H1 (cell line): ENCODE results near the gene GAS7. TPM values are rescaled to one million over a fixed set of nuclear protein-coding genes. Genes with fewer than 3 reads are reported as not detected.

Experiments used
- CTCF ChIA-PET: fragments of 300-600 bp; sonication (Branson Sonifier 250); formaldehyde crosslinking; loops from one replicate; lab custom pipeline; 2021; ENCODE audit not compliant: partially characterized antibody; lab: Charles Lee
- POLR2A ChIA-PET: fragments of 300-600 bp; sonication (Branson Sonifier 250); formaldehyde crosslinking; loops from one replicate; lab custom pipeline; 2021; ENCODE audit warnings: inconsistent platforms; ENCODE audit not compliant: partially characterized antibody; lab: Charles Lee
- DNase-seq, 2 experiments: peaks; one replicate each; pipeline versions ENCODE4 v3.0.0 to v3.0.0-alpha.2; 2010 to 2022; ENCODE audit warnings: low spot score in 2 of 2, low read depth in 1 of 2, mixed read lengths in 1 of 2
- FAIRE-seq: peaks from 2 replicates; lab custom pipeline; 2011; peaks lifted over from hg19 to GRCh38; lab: Jason Lieb, UNC
- H2AFZ ChIP-seq: 2 replicates; pipeline ENCODE4 v1.8.1; 2012; ENCODE audit warnings: low read length, inconsistent platforms
- H2AK5ac ChIP-seq: 2 replicates; pipeline ENCODE4 v1.6.1; 2013; ENCODE audit warnings: low read depth, low read length
- H2BK120ac ChIP-seq: replicated peaks from 2 replicates; pipeline ENCODE3; 2013; ENCODE audit warnings: low read depth, low read length, inconsistent platforms
- H2BK12ac ChIP-seq: 2 replicates; pipeline ENCODE4 v1.6.1; 2013; ENCODE audit warnings: low read depth, low read length
- H2BK15ac ChIP-seq: 2 replicates; pipeline ENCODE4 v1.6.1; 2013; ENCODE audit warnings: low read length
- H2BK20ac ChIP-seq: 2 replicates; pipeline ENCODE4 v1.6.1; 2013; ENCODE audit warnings: low read length
- H2BK5ac ChIP-seq: 2 replicates; pipeline ENCODE4 v1.6.1; 2013; ENCODE audit warnings: low read depth, low read length
- H3K14ac ChIP-seq: 2 replicates; pipeline ENCODE4 v1.6.1; 2013; ENCODE audit warnings: inconsistent platforms; ENCODE audit not compliant: insufficient read length
- H3K18ac ChIP-seq: 2 replicates; pipeline ENCODE4 v1.6.1; 2013; ENCODE audit warnings: low read length; ENCODE audit errors: extremely low read depth
- H3K23ac ChIP-seq: 2 replicates; pipeline ENCODE4 v1.6.1; 2013; ENCODE audit warnings: inconsistent platforms; ENCODE audit not compliant: insufficient read length
- H3K23me2 ChIP-seq: 2 replicates; pipeline ENCODE4 v1.6.1; 2013; ENCODE audit warnings: low read depth, low read length
- H3K27ac ChIP-seq: 2 replicates; pipeline ENCODE4 v1.6.1; 2011; ENCODE audit warnings: low read depth, low read length, inconsistent platforms
- H3K27me3 ChIP-seq, 4 experiments: replicated peaks in 1 of 4; 1 replicate in 1 of 4; 2 replicates in 3 of 4; pipeline versions ENCODE4 v1.6.1 to v1.8.1; 2011 to 2013; ENCODE audit warnings: low read length in 3 of 4, mild to moderate bottlenecking in 3 of 4, inconsistent platforms in 2 of 4, mixed read lengths in 2 of 4, moderate library complexity in 1 of 4; ENCODE audit not compliant: control insufficient read depth in 3 of 4, insufficient read depth in 3 of 4; ENCODE audit errors: extremely low read depth in 1 of 4
- H3K36me3 ChIP-seq, 4 experiments: 2 replicates each; pipeline versions ENCODE4 v1.6.1 to v1.8.1; 2011 to 2013; ENCODE audit warnings: mild to moderate bottlenecking in 4 of 4, low read length in 3 of 4, moderate library complexity in 2 of 4, control low read depth in 1 of 4, inconsistent platforms in 1 of 4; ENCODE audit not compliant: insufficient read depth in 4 of 4, control insufficient read depth in 2 of 4
- H3K4ac ChIP-seq: replicated peaks from 2 replicates; pipeline ENCODE3; 2013; ENCODE audit warnings: low read length, low read depth, mixed read lengths, inconsistent platforms; ENCODE audit not compliant: insufficient read length
- H3K4me1 ChIP-seq, 4 experiments: replicated peaks in 1 of 4; 1 replicate in 1 of 4; 2 replicates in 3 of 4; pipeline versions ENCODE4 v1.6.1 to v1.8.1; 2011 to 2013; ENCODE audit warnings: low read length in 3 of 4, inconsistent platforms in 2 of 4, mixed read lengths in 1 of 4; ENCODE audit not compliant: insufficient read depth in 4 of 4, control insufficient read depth in 3 of 4
- H3K4me2 ChIP-seq, 2 experiments: 2 replicates each; pipeline versions ENCODE4 v1.6.1 to v1.8.1; 2011 to 2013; ENCODE audit warnings: low read depth in 2 of 2, low read length in 2 of 2, control low read depth in 1 of 2, inconsistent platforms in 1 of 2, mild to moderate bottlenecking in 1 of 2; ENCODE audit not compliant: insufficient read depth in 1 of 2
- H3K4me3 ChIP-seq, 4 experiments: fragments of 200-600, 300-600 bp in 1 of 4; sonication (generic), shearing (Covaris generic), sonication (Bioruptor Twin) in 1 of 4; 2 replicates each; pipeline versions ENCODE4 v1.5.1 to v1.8.1; 2011 to 2016; ENCODE audit warnings: low read length in 4 of 4, low read depth in 3 of 4, control low read depth in 2 of 4, inconsistent platforms in 2 of 4, mild to moderate bottlenecking in 2 of 4, mixed read lengths in 1 of 4, moderate library complexity in 1 of 4; ENCODE audit not compliant: insufficient read depth in 2 of 4; ENCODE audit errors: extremely low read depth in 1 of 4
- H3K56ac ChIP-seq: replicated peaks from 2 replicates; pipeline ENCODE3; 2013; ENCODE audit warnings: low read depth, mild to moderate bottlenecking, mixed read lengths, low read length, inconsistent platforms; ENCODE audit not compliant: insufficient read length
- H3K79me1 ChIP-seq: 2 replicates; pipeline ENCODE4 v1.6.1; 2013; ENCODE audit warnings: low read depth, low read length, control low read depth
- H3K79me2 ChIP-seq, 2 experiments: 2 replicates each; pipeline versions ENCODE4 v1.6.1 to v1.8.1; 2012 to 2013; ENCODE audit warnings: low read length in 2 of 2, mild to moderate bottlenecking in 2 of 2, inconsistent platforms in 1 of 2; ENCODE audit not compliant: insufficient read depth in 2 of 2, control insufficient read depth in 1 of 2
- H3K9ac ChIP-seq, 4 experiments: replicated peaks in 1 of 4; 1 replicate in 1 of 4; 2 replicates in 3 of 4; pipeline versions ENCODE4 v1.6.1 to v1.8.1; 2011 to 2013; ENCODE audit warnings: low read depth in 3 of 4, low read length in 3 of 4, control low read depth in 2 of 4, mild to moderate bottlenecking in 2 of 4, moderate library complexity in 2 of 4, inconsistent platforms in 1 of 4; ENCODE audit errors: extremely low read depth in 1 of 4
- H3K9me3 ChIP-seq, 2 experiments: 2 replicates each; pipeline versions ENCODE4 v1.6.1 to v1.8.1; 2012 to 2013; ENCODE audit warnings: mild to moderate bottlenecking in 2 of 2, moderate library complexity in 2 of 2, control low read depth in 1 of 2, inconsistent platforms in 1 of 2, low read depth in 1 of 2, low read length in 1 of 2, mixed read lengths in 1 of 2; ENCODE audit not compliant: insufficient read depth in 2 of 2
- H4K20me1 ChIP-seq, 2 experiments: replicated peaks in 1 of 2; 2 replicates each; pipeline versions ENCODE3 to v1.8.1; 2011 to 2013; ENCODE audit warnings: inconsistent platforms in 2 of 2, low read length in 2 of 2, mild to moderate bottlenecking in 1 of 2; ENCODE audit not compliant: insufficient read depth in 2 of 2, control insufficient read depth in 1 of 2
- H4K5ac ChIP-seq: 2 replicates; pipeline ENCODE4 v1.6.1; 2013; ENCODE audit warnings: low read length, low read depth, mixed read lengths, inconsistent platforms; ENCODE audit not compliant: insufficient read length
- H4K8ac ChIP-seq: 2 replicates; pipeline ENCODE4 v1.8.0; 2013; ENCODE audit warnings: mild to moderate bottlenecking, moderate library complexity, low read length, inconsistent platforms; ENCODE audit not compliant: insufficient read depth; ENCODE audit errors: extremely low read depth
- H4K91ac ChIP-seq: replicated peaks from 2 replicates; pipeline ENCODE3; 2013; ENCODE audit warnings: low read length, mixed read lengths, inconsistent platforms; ENCODE audit not compliant: insufficient read length
- ASH2L ChIP-seq: fragments of 200-600, 300-600 bp; sonication (generic); IDR thresholded peaks from one replicate; pipeline ENCODE4 v1.7.1; 2017; ENCODE audit warnings: low read length
- CEBPB ChIP-seq: IDR thresholded peaks from 2 replicates; pipeline ENCODE4 v1.6.1; 2012; ENCODE audit warnings: low read depth, low read length
- FOSL1 ChIP-seq: IDR thresholded peaks from 2 replicates; pipeline ENCODE4 v1.6.1; 2011; ENCODE audit warnings: mild to moderate bottlenecking, low read depth, low read length, moderate library complexity; ENCODE audit not compliant: insufficient read depth
- HDAC6 ChIP-seq: IDR thresholded peaks from one replicate; pipeline ENCODE4 v1.7.1; 2012; ENCODE audit warnings: low read depth, mild to moderate bottlenecking, inconsistent platforms, low read length, moderate library complexity
- JUND ChIP-seq: IDR thresholded peaks from 2 replicates; pipeline ENCODE4 v1.6.1; 2011; ENCODE audit warnings: mild to moderate bottlenecking, improper control_type of control experiment, low read length
- NANOG ChIP-seq: IDR thresholded peaks from 2 replicates; pipeline ENCODE4 v1.6.1; 2011; ENCODE audit warnings: low read length, low read depth, mild to moderate bottlenecking, inconsistent platforms; ENCODE audit not compliant: insufficient read depth, poor library complexity, severe bottlenecking
- PHF8 ChIP-seq: fragments of 200-600 bp; sonication (generic); conservative IDR thresholded peaks from 2 replicates; pipeline ENCODE4 v1.7.1; 2012; ENCODE audit warnings: low read depth, mild to moderate bottlenecking, inconsistent platforms, low read length, moderate library complexity
- POLR2A ChIP-seq, 2 experiments: IDR thresholded peaks; 1 replicate in 1 of 2; 2 replicates in 1 of 2; pipeline ENCODE4 v1.6.1; 2011; ENCODE audit warnings: low read depth in 2 of 2, low read length in 2 of 2, mild to moderate bottlenecking in 2 of 2; ENCODE audit errors: control extremely low read depth in 1 of 2
- RNF2 ChIP-seq: fragments of 200-900, 300-1000 bp; sonication (generic); IDR thresholded peaks from 2 replicates; pipeline ENCODE4 v1.7.1; 2016; ENCODE audit warnings: borderline replicate concordance, low read depth, mild to moderate bottlenecking, antibody characterized with exemption, low read length; ENCODE audit not compliant: poor library complexity, severe bottlenecking; ENCODE audit errors: missing control alignments
- RXRA ChIP-seq: IDR thresholded peaks from 2 replicates; pipeline ENCODE4 v1.6.1; 2011; ENCODE audit warnings: low read depth, mild to moderate bottlenecking, low read length, moderate library complexity; ENCODE audit not compliant: insufficient read depth
- SP4 ChIP-seq: IDR thresholded peaks from 2 replicates; pipeline ENCODE4 v1.6.1; 2012; ENCODE audit warnings: low read length, inconsistent platforms
- whole genome bisulfite sequencing, 2 experiments: shearing (Covaris generic) in 1 of 2; methylation state at CpG; one replicate each; pipeline versions ENCODE4 v1.1.6 to v1.1.7; 2013 to 2015; ENCODE audit warnings: low lambda C conversion rate in 2 of 2, mixed read lengths in 2 of 2, inconsistent platforms in 1 of 2, low coverage in 1 of 2, missing lambda C conversion rate in 1 of 2; ENCODE audit not compliant: insufficient replicate concordance in 2 of 2, insufficient coverage in 1 of 2, insufficient read length in 1 of 2; ENCODE audit errors: extremely low coverage in 1 of 2, missing lambda C conversion rate in 1 of 2; 5-methylcytosine and 5-hydroxymethylcytosine counted together
- polyA plus RNA-seq, 7 experiments: library from polyadenylated mRNA; depleted of rRNA in 3 of 7; stranded (reverse) in 5 of 7; unstranded in 2 of 7; fragments of >200 nt in 5 of 7; fragments of 200-250 nt in 2 of 7; gene quantifications; 1 replicate in 5 of 7; 2 replicates in 1 of 7; 4 replicates in 1 of 7; pipeline versions ENCODE4 v1.2.1 to v1.2.3, GENCODE V29; 2011 to 2013; ENCODE audit warnings: missing spikeins in 2 of 7, mixed read lengths in 2 of 7
- total RNA-seq: library from RNA; stranded (reverse); fragmentation: NEBNext Ultra II Directional; extraction: Animal tissue kit (Norgen Biotek cat#: 25700); gene quantifications from 2 replicates; pipeline ENCODE4 v1.2.1, GENCODE V29; 2021
- TF ChIP-seq, protein P1 (sequence below): IDR thresholded peaks from 2 replicates; pipeline ENCODE4 v1.6.1; 2011; ENCODE audit warnings: low read depth, mild to moderate bottlenecking, low read length; ENCODE audit not compliant: insufficient read depth

Gene GAS7
- total and polyA plus RNA-seq, 2 of the 8 experiments (the other 6 are each of a cell fraction or from before 2014, with no cell fraction given), result 5.0 to 14.5 TPM

DNA sequence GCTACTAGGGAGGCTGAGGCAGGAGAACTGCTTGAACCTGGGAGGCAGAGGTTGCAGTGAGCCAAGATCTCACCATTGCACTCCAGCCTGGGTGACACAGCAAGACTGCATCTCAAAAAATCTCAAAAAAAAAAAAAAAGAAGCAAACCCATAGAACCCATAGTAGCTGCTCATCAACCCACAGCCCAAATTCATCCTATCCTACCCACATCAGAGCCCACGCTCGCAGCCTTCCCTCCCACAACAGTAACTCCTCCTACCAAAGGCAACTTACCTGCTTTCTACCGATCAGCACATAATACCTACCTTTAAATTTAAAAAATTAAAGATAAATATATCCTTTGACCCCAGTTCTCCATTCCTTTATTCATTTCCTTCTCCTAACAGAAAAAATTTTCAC lies 94.7 kb downstream of the GAS7 start:
- H3K4ac ChIP-seq, result no peak overlapping the region
- H3K36me3 ChIP-seq, result no peaks in the 10 kb centered on the region
- H2BK12ac ChIP-seq, result no peak overlapping the region
- no peak overlapping the region for H2BK120ac ChIP-seq
- H4K8ac ChIP-seq, result no peak overlapping the region
- no peak overlapping the region for H2AK5ac ChIP-seq
- H2BK5ac ChIP-seq, result no peak overlapping the region
- no peaks in the 10 kb centered on the region for H3K79me2 ChIP-seq
- 100% methylated on average over 3 of the region's 3 CpGs; no CpG with 5 or more reads in 1 of the 2 experiments for WGBS, 2 experiments
- no peak overlapping the region for H3K4me3 ChIP-seq
- no peaks in the 10 kb centered on the region for H3K23me2 ChIP-seq
- H3K14ac ChIP-seq, result no peak overlapping the region
- no peak overlapping the region for H4K91ac ChIP-seq
- H2BK15ac ChIP-seq, result no peak overlapping the region
- H2BK20ac ChIP-seq, result no peak overlapping the region
- no peak overlapping the region for H3K56ac ChIP-seq
- H3K18ac ChIP-seq, result no peak overlapping the region
- no peak overlapping the region for H3K9ac ChIP-seq
- no peak overlapping the region for H3K27ac ChIP-seq
- no peak overlapping the region for H4K5ac ChIP-seq
- H3K27me3 ChIP-seq, result no peaks in the 10 kb centered on the region
- H3K79me1 ChIP-seq, result no peaks in the 10 kb centered on the region
- H3K23ac ChIP-seq, result no peak overlapping the region
- CTCF ChIA-PET, result interaction anchor here (1.6 kb wide), 1 partner anchor 122 kb away, joined by 3 read pairs; no protein-coding TSS in a partner anchor
- no peaks in the 10 kb centered on the region for H3K9me3 ChIP-seq
- POLR2A ChIA-PET, result no interaction called here
- FAIRE-seq, result no peak
- H3K4me1 ChIP-seq, result no peaks in the 10 kb centered on the region
- no peak overlapping the region for H3K4me2 ChIP-seq
- H2AFZ ChIP-seq, result no peak overlapping the region
- no peak for DNase-seq
- TF ChIP-seq POLR2A (IDR thresholded peaks at IDR 0.05; ENCODE audit: control extremely low read depth in 1 of 2, low read depth in 2 of 2, low read length in 2 of 2), result no peak
- no peak for TF ChIP-seq HDAC6
- TF ChIP-seq JUND, result no peak
- no peak for TF ChIP-seq PHF8
- TF ChIP-seq CEBPB, result no peak
- TF ChIP-seq RXRA, result no peak
- TF ChIP-seq, protein P1, sequence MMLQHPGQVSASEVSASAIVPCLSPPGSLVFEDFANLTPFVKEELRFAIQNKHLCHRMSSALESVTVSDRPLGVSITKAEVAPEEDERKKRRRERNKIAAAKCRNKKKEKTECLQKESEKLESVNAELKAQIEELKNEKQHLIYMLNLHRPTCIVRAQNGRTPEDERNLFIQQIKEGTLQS, result no peak
- no peak for TF ChIP-seq SP4
- no peak for TF ChIP-seq RNF2
- no peak for TF ChIP-seq ASH2L
- no peak for TF ChIP-seq FOSL1
- TF ChIP-seq NANOG, result no peak
- no peaks in the 10 kb centered on the region for H4K20me1 ChIP-seq
